NCI-H2081 (cell line): ENCODE results near the gene CD177.
"Not testable (repeated sequence)": the region's sequence is repeated elsewhere in the genome, so short reads cannot be mapped to it uniquely, and the experiment has no call there.

Experiments
- DNase-seq, 2 experiments: peaks; one replicate each; lab custom pipeline; 2025; lab: John Stamatoyannopoulos, UW

CD177 gene, protein sequence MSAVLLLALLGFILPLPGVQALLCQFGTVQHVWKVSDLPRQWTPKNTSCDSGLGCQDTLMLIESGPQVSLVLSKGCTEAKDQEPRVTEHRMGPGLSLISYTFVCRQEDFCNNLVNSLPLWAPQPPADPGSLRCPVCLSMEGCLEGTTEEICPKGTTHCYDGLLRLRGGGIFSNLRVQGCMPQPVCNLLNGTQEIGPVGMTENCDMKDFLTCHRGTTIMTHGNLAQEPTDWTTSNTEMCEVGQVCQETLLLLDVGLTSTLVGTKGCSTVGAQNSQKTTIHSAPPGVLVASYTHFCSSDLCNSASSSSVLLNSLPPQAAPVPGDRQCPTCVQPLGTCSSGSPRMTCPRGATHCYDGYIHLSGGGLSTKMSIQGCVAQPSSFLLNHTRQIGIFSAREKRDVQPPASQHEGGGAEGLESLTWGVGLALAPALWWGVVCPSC

DNA sequence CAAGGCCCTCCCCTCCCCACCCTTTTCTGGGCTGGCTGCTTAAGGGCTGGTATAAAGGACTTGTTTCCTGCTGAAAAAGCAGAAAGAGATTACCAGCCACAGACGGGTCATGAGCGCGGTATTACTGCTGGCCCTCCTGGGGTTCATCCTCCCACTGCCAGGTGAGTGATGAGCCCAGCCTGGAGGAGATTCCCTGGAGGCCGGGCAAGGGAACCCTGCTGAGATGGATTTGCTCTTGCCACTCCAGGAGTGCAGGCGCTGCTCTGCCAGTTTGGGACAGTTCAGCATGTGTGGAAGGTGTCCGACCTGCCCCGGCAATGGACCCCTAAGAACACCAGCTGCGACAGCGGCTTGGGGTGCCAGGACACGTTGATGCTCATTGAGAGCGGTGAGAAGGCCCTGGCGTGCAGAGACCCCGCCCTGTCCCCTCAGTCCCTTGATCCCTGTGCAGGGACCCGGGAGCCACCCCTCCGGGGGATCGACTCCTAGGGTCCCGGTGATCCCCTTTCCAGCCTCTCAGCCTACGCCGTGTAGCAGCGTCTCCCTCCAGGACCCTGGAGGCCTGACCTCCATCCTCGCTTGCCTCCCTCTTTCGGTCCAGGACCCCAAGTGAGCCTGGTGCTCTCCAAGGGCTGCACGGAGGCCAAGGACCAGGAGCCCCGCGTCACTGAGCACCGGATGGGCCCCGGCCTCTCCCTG is at the start of gene CD177:
Gene CD177, plus strand, starts transcription at position 81 of the 699 bp plus-strand sequence. Its CDS starts 29 bp downstream, at position 110.
- no peak for DNase-seq

DNA sequence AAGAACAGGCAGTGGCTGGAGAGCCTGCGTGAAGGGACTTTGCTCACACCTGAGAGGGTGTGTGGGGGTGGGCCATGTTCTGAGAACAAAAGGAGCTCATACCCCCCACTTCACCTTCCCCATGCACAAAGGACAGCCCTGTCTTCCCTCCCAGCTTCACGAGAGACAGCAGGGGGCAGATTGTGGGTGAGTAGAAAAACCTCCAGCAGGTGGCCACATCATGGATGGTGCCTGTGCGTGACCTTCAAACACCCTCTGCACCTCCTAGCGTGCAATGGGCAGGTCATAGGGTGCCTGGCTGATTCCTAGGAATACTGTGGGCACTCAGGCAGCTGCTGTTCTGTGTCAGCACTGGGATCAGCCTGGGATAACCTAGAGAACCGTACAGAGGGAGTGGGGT is 47.8 kb upstream of the CD177 start:
- DNase-seq, result no peak

DNA sequence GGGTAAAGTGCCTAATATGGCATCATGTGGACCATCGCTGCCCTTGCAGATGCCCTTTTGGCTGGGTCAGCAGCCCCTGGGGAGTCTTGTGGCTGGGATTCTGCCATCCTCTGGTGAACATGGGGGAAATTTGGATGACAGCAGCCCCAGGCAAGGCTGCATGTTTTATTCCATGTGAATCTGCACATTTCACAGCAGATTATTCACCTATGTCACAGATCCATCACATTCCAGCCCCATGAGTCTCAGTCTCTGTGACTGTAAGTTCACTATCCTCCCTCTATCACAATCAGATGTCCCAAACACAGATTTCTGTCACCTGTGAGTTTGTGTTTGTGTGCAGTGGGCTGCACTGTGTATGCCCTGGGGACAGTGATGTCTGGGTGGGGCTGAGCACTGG is 47.4 kb upstream of the CD177 start:
- no peak for DNase-seq

- no peak for DNase-seq
Observed at GRCh38 chr19:43308244-43308815, 45.2 kb upstream of the CD177 start.

- DNase-seq, result no peak
Observed at GRCh38 chr19:43309466-43309865, 44.0 kb upstream of the CD177 start.

GRCh38 chr19:43310221-43310620 is 43.3 kb upstream of the CD177 start:
- DNase-seq, result no peak

GRCh38 chr19:43311256-43311655 is 42.2 kb upstream of the CD177 start:
- DNase-seq, result no peak

- DNase-seq, result no peak
Observed at GRCh38 chr19:43311706-43312105, 41.8 kb upstream of the CD177 start.

DNA sequence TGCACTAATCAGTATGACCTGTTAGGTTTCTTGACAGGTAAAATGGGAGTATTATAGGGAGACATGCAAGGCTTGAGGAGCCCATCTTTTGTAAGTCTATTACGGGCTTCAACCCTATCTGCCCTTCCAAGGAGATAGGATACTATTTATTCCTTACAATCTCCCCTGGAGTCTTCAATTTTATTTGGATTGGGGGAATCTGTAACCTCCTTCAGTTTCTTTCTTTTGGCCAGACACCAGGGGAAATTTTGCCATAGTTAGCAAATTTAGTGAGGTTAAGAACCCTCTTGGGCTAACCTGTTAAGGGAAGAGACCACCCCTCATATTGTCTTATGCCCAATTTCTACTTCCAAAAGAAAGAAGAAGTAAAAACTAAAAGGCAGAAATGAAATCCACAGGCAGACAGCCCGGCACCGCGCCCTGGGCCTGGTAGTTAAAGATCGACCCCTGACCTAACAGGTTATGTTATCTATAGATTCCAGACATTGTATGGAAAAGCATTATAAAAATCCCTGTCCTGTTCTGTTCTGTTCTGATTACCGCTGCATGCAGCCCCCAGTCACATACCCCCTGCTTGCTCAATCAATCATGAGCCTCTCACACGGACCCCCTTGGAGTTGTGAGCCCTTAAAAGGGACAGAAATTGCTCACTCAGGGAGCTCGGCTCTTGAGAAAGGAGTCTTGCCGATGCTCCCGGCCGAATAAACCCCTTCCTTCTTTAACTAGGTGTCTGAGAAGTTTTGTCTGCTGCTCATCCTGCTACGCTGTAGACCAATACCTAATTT is 39.6 kb upstream of the CD177 start:
- no peak for DNase-seq

DNA sequence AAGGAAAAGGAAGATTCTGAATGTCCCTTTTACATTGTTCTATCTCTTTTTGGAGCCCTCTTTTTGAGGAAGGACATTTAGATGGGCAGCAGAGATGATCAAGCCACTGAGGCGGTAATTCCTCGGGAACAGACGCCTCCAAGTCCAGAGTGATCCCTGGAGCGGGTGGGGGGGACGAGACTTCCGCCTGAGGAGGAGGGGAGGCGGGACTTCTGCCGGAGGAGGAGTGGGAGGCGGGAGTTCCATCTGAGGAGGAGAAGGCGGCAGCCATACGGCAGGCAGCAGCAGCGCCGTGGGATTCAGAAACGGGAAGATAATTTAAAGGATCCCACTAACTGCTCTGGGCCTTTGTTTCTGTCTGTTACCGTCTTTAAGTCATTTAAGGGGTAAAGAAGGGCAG is 37.6 kb upstream of the CD177 start:
- DNase-seq, result no peak

DNA sequence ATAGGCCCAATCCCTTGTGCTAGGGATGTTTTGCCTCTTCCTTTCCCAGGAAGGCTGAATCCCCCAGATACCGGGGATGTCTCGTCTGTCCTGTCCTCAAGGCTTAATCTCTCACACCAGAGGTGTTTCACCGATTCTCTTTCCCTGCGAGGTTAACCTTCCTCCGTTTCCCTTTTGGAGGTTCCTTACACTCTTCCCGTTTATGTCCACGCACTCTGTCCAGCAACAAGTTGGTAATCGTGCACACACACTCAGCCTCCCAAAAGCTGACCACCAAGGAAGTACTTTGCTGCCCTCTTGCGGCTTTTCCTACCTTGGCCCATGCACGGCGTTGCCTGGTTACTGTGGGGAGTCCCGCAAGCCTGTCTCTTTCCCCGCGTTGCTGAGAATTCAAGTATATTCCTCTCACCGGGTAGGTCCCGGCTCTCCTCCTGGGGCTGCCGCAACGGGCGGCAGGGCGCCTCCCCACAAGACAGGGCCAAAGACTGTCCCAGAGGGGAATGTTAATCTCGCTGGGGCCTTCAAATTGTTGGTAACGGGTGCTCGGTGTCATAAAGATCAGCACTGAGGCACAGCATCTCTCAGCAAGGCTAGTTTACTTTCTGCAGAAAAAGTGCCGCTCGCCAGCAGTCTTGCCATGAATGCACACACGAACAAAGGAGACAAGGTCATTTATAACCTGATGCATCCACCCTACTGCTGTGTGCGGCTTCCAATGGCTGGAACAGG is 36.7 kb upstream of the CD177 start:
- DNase-seq, result no peak

DNA sequence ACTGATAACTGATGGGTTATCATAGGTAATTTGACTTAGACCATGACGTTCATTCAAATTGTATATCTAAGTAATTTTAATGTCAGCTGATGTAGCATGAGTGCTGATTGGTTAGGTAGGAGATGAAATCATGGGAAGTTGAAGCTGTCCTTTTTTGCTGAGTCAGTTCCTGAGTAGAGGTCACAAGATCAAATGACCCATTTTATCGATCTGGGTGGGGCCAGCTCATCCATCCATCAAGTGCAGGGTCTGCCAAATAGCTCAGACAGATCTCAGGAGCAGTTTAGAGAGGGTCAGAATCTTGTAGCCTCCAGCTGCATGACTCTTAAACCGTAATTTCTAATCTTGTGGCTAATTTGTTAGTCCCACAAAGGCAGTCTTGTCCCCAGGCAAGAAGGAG is 35.3 kb upstream of the CD177 start:
- no peak for DNase-seq

GRCh38 chr19:43318796-43319314 is 34.6 kb upstream of the CD177 start:
- no peak for DNase-seq

DNA sequence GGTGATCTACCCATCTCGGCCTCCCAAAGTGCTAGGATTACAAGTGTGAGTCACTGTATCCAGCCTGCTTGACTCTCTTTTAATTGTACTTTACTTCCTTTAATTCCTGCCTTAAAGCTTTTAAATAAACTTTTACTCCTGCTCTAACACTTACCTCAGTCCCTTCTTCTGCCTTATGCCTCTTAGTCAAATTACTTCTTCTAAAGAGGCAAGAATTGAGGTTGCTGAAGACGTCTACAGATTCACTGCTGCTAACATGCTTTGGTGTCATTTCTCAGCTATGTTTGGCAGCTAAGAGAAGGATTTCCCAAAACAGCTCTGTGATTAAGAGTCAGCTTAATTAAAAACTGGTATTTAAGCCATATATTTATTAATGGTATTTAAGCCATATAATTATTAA is 32.9 kb upstream of the CD177 start:
- no peak for DNase-seq

- not testable (repeated sequence) for DNase-seq
Observed at GRCh38 chr19:43326761-43327160, 26.7 kb upstream of the CD177 start.

DNA sequence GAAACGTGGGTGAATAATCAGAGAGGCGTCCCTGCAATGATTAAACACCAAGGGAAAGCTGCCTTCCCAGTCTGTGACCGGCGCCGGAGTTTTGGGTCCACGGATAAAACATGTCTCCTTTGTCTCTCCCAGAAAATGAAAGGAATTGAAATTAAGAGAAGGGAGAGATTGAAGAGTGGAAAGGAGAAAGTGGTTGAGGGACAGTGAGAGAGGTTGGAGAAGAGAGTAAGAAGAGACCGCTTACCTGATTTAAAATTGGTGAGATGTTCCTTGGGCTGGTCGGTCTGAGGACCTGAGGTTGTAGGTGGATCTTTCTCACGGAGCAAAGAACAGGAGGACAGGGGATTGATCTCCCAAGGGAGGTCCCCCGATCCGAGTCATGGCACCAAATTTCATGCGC is 24.9 kb upstream of the CD177 start:
- DNase-seq, result not testable (repeated sequence)

DNA sequence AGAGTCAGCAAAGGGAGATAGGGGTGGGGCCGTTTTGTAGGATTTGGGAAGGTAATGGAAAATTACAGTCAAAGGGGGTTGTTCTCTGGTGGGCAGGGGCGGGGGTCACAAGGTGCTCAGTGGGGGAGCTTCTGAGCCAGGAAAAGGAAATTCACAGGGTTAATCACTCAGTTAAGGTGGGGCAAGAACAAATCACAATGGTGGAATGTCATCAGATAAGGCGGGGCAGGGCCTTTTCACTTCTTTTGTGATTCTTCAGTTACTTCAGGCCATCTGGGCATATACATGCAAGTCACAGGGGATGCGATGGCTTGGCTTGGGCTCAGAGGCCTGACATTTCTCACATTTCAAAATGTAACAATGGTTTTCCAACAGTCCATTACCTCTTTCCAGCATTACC is 24.4 kb upstream of the CD177 start:
- not testable (repeated sequence) for DNase-seq

- DNase-seq, result no peak
Observed at GRCh38 chr19:43329989-43330388, 23.5 kb upstream of the CD177 start.

DNA sequence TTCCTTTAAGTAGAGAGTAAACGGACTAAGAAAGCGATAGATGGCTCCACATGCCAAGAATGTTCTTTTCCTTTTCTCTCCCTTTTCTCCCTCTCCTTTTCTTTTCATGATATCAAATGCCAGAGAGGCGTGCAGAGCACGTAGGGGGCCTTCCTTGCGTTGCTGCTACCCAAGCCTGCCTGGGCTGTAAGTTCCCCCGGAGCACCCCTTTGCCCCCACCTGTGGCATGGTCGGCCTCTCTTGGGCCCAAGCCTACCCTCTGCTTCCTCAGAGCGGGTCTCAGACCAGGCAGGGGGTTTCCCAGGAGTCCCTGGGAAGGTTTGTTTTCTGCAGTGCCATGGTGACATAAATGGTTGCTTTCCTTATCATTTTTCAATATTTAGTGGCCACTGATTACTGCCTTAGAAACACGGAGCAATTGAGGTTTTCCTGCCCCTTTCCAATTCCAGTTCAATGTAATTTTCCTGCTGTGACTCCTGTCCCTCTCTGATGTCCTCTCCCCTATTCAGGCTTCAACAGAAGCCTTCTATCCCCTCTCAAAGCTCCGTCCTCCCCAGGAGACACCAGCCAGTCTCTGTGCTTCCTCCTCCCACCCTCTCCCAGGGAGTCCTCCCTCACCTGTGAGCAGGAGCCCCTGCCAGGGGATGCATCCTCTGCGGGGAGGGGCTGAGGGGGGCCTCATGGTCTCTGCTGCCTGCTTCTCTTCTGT is 22.6 kb upstream of the CD177 start:
- DNase-seq, result no peak

DNA sequence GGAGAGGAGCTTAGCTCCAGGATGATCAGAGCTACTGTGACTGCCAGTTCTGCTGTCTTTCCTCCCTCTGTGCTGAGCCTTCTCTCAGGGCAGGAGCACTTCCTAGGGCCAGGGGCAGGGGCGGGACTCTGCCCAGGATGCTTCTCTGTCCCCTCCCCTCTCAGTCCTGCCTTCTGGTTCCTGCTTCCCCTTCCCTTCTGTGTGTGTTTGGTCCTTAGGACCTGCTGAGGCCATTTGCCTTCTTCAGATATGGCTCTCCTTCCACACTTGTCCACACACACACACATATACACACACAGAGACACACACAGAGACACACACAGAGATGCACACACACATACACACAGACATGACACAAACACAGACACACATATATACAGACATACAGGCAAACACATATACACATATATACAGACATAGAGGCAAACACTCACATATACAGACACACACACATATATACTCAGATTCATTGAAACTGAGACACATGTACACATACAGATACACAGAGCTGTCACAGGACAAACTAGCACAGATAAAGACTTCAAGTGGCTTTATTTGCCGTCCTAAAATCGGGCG is 22.0 kb upstream of the CD177 start:
- no peak for DNase-seq
